IPS-11a (cell line): ENCODE measurements around the gene MRPL24.
"Not testable (repeated sequence)": the region's sequence is repeated elsewhere in the genome, so short reads cannot be mapped to it uniquely, and the experiment has no call there.

Experiments used
- H3K4me3 ChIP-seq: one replicate; pipeline ENCODE4 v1.5.1; 2013; ENCODE audit warnings: low read depth, low read length, control low read depth

Gene MRPL24

GRCh38 chr1:156740741-156741480 lies at the start of gene MRPL24:
Gene MRPL24 (minus strand): TSS chr1:156741088. CDS start chr1:156738704, 2,384 bp downstream.
- H3K4me3 ChIP-seq = peak within 1 kb of the TSS; percentile 76

DNA sequence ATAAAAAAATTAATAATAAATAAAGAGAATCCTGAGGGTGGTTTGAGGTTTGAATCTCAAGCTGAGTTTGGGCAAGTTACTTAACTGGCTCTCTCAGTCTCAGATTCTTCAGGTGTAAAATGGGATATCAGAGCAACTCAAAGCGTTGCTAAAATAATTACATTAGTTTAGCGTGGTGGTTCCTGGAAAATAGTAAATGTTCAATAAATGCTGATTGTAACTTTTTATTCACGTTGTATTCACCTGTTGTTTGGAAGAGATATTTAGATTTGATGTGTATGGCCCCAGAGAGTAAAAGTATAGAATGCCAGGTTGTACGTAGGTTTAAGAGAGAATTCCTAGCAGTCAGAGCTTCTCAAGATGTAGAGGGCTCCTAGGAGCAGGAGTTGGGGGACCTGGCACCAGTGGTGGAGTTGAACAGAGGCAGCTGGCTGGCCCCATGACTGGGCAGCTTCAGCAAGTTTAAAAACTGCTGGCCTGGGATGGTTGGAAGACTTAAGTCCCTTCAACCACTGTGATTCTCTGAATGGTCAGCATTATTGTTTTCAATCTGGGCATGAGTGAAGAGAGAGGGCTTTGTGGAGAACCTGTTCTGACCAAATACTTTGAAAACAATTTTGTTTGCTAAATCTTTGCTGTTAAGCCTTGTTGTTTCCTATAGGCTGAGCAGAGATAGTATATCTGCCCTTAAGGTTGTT lies 48.9 kb upstream of the MRPL24 start:
- H3K4me3 ChIP-seq = no peak overlapping the region

DNA sequence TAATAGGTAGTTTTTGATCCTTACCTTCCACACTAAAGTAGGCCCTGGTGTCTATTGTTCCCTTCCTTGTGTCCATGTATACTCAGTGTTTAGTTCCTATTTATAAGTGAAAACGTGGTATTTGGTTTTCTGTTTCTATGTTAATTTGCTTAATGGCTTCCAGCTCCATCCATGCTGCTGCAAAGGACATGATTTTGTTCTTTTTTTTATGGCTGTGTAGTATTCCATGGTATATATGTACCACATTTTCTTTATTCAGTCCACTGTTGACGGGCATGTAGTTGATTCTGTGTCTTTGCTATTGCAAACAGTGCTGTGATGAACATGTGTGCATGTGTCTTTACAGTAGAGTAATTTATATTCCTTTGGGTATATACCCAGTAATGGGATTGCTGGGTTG lies 47.2 kb upstream of the MRPL24 start:
- H3K4me3 ChIP-seq = no peak overlapping the region

GRCh38 chr1:156786640-156787039 lies 45.8 kb upstream of the MRPL24 start:
- no peak overlapping the region for H3K4me3 ChIP-seq

DNA sequence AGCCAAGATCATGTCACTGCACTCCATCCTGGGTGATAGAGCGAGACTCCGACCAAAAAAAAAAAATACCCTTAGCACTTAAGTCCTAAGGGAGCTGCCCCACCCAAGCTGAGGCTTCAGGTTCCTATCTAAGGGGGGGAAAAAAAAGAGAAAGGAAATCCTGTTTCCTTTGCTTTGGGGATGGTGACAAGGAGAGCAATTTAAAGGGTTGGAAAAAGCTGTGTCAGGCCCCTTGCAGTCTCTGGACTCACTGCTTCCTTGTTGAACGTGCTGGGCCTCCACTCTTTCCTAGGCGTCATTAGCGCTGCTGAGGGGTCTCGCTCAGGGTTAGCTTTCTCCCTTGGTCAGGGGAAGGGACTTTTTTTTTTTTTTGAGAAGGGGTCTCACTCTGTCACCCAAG lies 44.6 kb upstream of the MRPL24 start:
- no peak overlapping the region for H3K4me3 ChIP-seq

- H3K4me3 ChIP-seq = no peak overlapping the region
Measured at GRCh38 chr1:156781585-156782186, 40.8 kb upstream of the MRPL24 start.

- H3K4me3 ChIP-seq = no peak overlapping the region
Measured at GRCh38 chr1:156777573-156777972, 36.7 kb upstream of the MRPL24 start.

DNA sequence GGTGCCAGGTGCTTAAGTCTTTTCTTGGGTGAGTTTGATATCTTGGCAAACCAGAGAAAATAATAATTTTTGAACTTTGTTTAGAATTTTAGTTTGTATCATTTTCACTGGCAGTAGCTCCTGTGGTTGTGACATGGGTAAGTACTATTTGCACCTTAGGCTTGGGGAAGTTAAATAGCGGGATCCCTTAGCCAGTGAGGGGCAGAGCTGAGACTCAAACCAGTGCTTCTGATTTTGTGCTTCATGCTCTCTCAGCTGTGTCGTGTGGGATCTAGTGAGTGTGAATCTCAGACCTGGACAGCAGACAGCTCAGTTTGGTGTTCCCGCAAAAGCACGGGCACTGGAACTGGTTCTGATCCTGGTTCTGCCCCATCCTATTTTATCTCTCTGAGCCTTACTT lies 36.1 kb upstream of the MRPL24 start:
- no peak overlapping the region for H3K4me3 ChIP-seq

GRCh38 chr1:156775799-156776198 lies 34.9 kb upstream of the MRPL24 start:
- no peak overlapping the region for H3K4me3 ChIP-seq

GRCh38 chr1:156773607-156774006 lies 32.7 kb upstream of the MRPL24 start:
- H3K4me3 ChIP-seq = no peak overlapping the region

DNA sequence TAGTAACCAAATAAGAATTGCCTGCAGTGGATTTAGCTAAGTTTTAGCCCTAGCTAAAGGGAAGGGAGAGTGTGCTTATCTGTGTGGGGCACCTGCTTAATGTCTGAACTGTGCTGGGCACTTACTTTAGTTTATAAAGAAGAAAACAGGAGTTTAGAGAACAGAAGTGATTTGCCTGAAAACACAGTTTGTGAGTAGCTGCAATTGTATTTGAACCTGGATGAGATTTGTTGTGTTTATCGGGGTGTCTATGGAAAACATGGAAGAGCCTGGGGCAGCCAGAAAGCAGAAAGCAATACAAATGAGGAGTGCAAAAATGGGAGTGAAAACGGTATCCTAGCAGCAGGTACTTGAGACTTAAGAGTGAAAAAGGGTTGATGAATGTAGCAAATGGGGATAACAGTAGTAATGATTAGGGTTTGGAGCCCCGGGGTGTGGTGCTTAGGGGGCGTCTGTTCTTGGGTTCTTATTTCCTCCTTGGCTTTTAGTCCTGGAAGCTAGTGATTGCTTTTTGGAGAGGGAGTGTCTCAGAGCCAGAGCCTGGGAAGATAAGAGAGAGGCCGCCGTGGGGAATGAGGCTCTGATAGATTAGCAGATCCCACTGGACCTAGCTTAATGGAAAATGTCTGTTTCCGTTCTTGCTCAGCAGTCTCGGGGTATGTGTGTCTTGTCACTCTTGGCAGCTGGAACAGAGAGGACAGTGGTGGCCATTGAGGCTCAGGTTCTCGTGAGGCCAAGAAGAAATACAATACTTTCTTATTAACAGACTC lies 32.0 kb upstream of the MRPL24 start:
- no peak overlapping the region for H3K4me3 ChIP-seq

- no peak overlapping the region for H3K4me3 ChIP-seq
Measured at GRCh38 chr1:156772222-156772621, 31.3 kb upstream of the MRPL24 start.

DNA sequence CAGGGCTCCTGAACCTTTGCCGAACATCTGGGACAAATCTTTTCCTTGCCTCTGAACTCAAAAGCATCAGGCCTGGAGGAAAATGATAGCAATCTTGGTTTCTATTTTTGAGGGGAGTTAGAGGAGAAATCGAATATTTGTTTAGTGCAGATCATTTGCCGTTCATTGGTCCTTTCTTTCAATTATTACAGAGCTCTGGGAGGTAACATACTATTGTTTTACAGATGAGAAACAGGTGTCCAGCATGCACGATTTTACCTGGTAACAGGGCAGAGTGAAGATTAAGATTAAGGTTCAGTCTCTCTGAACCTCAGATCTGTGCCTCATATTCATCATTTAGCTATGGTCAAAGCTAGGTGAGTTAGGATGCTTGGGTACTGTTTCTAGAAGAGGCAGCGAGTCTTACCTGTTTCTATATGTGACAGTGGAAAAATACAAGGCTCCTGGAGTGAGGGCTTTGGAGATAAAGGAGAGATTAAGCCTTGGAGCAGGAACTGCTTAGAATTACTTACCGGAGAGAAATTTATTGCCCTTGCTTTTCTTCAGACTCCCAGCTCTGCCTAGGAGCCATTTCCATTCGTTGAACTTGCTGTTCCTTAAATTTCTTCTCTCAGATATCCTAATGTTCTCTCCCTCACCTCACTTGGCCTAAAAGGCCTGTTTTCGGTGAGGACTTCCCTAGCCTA lies 27.9 kb upstream of the MRPL24 start:
- peak overlapping the region; percentile 92 for H3K4me3 ChIP-seq

DNA sequence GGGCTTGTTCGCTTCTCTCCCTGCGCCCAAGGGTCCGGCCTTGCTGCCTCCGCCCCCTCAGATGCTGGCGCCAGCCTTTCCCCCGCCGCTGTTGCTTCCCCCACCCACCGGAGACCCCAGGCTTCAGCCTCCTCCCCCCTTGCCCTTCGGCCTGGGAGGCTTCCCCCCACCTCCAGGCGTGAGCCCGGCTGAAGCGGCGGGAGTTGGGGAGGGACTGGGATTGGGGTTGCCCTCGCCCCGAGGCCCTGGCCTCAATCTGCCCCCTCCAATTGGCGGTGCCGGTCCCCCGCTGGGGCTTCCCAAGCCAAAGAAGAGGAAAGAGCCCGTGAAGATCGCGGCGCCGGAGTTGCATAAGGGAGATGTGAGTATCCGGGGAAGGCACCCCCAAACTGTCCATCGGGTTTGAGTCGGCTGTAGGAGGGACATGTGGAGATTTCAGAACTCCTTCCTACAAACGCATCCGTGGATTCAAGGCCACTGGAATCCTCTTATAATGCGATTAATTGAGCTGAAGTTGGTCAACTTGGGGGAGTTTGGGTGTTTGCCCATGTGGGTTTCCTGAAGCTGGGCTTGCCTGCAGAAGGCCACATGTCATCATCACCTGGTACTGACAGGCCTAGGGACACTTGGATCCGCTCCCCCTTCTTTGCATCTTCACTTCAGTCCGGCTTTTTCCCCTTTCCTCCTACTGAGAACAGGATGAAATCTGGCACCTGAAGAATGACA lies 27.2 kb upstream of the MRPL24 start:
- peak overlapping the region; percentile 92 for H3K4me3 ChIP-seq

DNA sequence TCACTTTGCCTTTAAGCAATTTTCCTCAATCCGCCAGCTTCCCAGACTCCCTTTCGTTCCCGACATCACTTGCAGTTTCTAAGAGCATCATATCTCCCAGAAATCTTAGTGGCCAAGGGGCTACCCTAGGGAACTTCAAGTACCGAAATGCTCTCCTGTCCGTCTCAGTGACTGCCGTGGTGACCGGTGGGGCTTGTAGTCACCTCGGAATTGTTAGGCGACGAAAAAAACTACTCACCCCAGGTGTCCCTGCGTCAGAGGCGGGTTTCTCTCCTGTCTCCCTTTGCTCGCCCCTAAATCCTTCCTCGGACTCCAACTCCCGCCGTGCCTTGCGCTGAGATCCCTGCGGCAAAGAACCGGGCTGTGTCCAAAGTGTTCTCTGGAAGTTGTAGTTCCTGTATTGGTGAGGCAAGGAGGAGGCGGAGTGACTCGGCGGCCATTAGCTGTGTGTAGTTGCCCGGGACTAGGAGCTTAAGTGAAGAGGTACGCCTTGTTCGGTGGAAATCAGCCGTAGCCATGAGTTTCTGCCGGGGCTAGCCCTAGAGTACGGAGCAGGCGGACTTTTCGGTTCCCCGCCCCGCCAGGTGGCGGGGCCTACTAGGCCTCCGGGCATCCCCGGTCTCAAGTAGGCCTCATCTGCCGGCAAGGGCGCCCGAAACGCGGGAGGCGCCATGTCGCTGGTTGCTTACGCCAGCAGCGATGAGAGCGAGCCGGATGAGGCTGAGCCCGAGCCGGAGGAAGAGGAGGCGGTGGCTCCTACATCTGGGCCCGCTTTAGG lies 26.4 kb upstream of the MRPL24 start, which contains the start of gene PRCC:
Gene PRCC (plus strand): TSS at position 435 of the 778 bp plus-strand sequence. CDS start 237 bp downstream, at position 672.
- peak within 1 kb of the TSS; percentile 92 for H3K4me3 ChIP-seq

GRCh38 chr1:156766298-156767100 lies 25.6 kb upstream of the MRPL24 start:
- H3K4me3 ChIP-seq = peak overlapping the region; percentile 57

GRCh38 chr1:156765666-156766065 lies 24.8 kb upstream of the MRPL24 start:
- no peak overlapping the region for H3K4me3 ChIP-seq

GRCh38 chr1:156765136-156765535 lies 24.2 kb upstream of the MRPL24 start:
- H3K4me3 ChIP-seq = not testable (repeated sequence)

- no peak overlapping the region for H3K4me3 ChIP-seq
Measured at GRCh38 chr1:156760796-156761104, 19.9 kb upstream of the MRPL24 start.
